ENCODE results near the gene TSPAN5.

TSPAN5 gene

DNA sequence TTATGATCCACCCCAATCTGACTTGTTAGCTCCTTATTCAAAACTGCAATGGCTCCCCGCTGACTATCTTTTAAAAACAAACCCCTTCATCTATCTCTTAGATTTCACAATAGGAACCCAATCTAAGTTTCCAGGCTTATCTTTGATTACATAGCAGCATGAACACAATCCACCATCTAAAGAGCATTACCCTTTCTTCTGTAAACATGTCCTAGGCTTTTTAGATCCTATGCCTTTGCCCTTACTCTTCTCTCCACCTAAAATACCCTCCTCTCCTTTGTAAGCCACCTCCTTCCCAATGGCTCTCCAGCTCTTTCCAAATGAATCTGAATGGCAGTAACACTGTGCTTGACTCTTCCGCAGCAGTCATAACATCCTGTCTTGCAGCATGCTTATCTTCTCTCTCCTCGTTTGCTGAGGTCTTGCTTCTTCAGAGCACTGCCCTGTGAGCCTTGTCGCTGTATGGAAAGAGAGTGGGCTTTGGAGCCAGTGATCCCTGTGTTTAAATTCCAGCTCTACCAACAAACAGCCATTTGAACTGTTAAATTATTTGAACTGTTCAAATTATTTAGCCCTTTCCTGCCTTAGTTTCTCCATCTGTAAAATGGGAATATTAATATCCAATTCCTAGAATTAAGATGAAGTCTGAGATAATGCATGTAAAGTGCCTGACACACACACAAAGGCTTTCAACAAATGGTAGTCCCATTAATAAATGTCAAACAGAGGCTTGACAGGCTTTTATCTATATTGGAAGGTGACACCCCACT lies 16.2 kb upstream of the TSPAN5 start:
- Histone ChIP-seq H3K4me3 (ENCODE audit: low read length in 2 of 2) (no peak overlapping the region), H3K9ac (ENCODE audit: low read depth in 1 of 2, low read length in 2 of 2) (no peak overlapping the region), H3K36me3 (ENCODE audit: control insufficient read depth in 2 of 2, insufficient read depth in 2 of 2, low read length in 2 of 2) (no peaks in the 10 kb centered on the region), H3K27ac (ENCODE audit: low read depth in 2 of 2, low read length in 2 of 2) (no peak overlapping the region), H3K4me1 (ENCODE audit: control insufficient read depth in 2 of 2, insufficient read depth in 2 of 2, low read length in 2 of 2) (no peaks in the 10 kb centered on the region), H3K9me3 (ENCODE audit: control insufficient read depth in 2 of 2, low read length in 2 of 2) (no peaks in the 10 kb centered on the region), H3K27me3 (ENCODE audit: control insufficient read depth in 2 of 2, insufficient read depth in 2 of 2, low read length in 2 of 2) (no peaks in the 10 kb centered on the region)

DNA sequence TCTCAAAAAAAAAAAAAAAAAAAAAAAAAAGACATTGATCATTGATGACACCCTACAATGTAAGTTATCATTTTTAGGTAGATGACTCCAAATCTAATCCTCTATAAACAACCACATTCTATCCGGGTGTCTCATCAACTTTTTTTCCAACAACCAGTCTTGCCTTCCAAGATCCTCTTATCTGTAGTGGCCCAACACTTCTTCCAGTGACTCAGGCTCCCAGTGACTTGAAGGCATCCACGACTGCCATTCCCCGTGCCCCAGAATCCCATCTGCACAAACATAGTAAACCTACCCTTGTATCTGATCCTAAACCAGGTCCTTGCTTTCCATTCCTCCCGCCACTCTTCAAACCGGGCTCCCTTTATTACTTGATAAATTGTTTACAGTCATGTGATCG lies 15.6 kb upstream of the TSPAN5 start:
- Histone ChIP-seq H3K9me3 (ENCODE audit: control insufficient read depth in 2 of 2, low read length in 2 of 2) (no peaks in the 10 kb centered on the region), H3K27me3 (ENCODE audit: control insufficient read depth in 2 of 2, insufficient read depth in 2 of 2, low read length in 2 of 2) (no peaks in the 10 kb centered on the region), H3K4me3 (ENCODE audit: low read length in 2 of 2) (no peak overlapping the region), H3K9ac (ENCODE audit: low read depth in 1 of 2, low read length in 2 of 2) (no peak overlapping the region), H3K36me3 (ENCODE audit: control insufficient read depth in 2 of 2, insufficient read depth in 2 of 2, low read length in 2 of 2) (no peaks in the 10 kb centered on the region), H3K27ac (ENCODE audit: low read depth in 2 of 2, low read length in 2 of 2) (no peak overlapping the region), H3K4me1 (ENCODE audit: control insufficient read depth in 2 of 2, insufficient read depth in 2 of 2, low read length in 2 of 2) (no peaks in the 10 kb centered on the region)

DNA sequence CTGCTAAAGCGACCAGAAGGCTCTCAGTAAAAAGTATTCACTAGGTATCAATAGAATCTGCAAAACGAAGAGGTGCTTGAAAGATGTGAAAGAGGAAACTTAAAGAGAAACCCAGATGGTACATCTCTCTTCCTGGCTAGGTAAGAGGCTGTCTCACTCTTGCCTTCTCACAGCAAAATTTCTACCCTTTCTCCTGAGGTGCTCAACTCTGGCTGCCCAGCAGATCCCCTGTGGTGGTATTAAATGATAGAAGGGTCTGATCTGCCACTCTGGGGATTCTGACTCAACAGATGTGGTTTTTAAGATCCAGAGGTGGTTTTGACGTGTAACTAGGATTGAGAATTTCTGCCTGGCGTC lies 14.9 kb upstream of the TSPAN5 start:
- H3K36me3 ChIP-seq (ENCODE audit: control insufficient read depth in 2 of 2, insufficient read depth in 2 of 2, low read length in 2 of 2), result no peaks in the 10 kb centered on the region
- H3K9me3 ChIP-seq (ENCODE audit: control insufficient read depth in 2 of 2, low read length in 2 of 2), result no peaks in the 10 kb centered on the region
- no peaks in the 10 kb centered on the region for H3K4me1 ChIP-seq (ENCODE audit: control insufficient read depth in 2 of 2, insufficient read depth in 2 of 2, low read length in 2 of 2)
- H3K9ac ChIP-seq (ENCODE audit: low read depth in 1 of 2, low read length in 2 of 2), result no peak overlapping the region
- no peak overlapping the region for H3K27ac ChIP-seq (ENCODE audit: low read depth in 2 of 2, low read length in 2 of 2)
- no peaks in the 10 kb centered on the region for H3K27me3 ChIP-seq (ENCODE audit: control insufficient read depth in 2 of 2, insufficient read depth in 2 of 2, low read length in 2 of 2)
- no peak overlapping the region for H3K4me3 ChIP-seq (ENCODE audit: low read length in 2 of 2)

DNA sequence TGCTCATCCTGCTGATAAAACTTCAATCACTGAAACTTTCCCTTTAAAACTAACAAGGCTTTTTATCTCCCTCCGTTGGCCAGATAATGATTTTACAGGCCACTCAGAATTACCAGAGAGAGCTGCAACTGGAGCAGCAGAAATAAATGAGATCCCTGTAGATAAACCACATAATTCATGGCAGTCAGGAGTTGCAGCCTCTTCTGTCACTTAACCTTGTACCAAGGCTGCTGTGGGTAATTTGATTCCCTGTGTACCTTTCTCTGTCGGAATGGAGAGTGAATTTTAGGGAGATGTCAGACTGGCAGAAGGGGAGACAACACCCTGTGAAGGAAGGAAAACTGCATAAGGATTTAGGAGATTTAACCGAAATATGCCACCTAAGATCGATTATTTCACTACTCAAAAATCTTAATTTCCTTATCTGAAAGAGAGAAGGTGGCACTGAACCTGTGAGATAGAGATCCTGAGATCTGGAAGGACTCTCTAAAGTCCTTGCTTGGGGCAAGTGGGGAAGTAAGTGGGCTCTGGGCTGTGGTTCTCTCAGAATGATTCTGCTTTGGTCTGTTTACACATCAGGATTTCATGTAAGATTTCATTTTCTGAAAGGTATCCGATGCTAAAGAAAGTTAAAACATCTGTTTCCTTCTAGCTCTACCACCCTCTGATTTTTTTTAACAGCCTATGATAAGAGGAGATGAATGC lies 14.3 kb upstream of the TSPAN5 start:
- Histone ChIP-seq H3K9ac (ENCODE audit: low read depth in 1 of 2, low read length in 2 of 2) (no peak overlapping the region), H3K4me3 (ENCODE audit: low read length in 2 of 2) (no peak overlapping the region), H3K4me1 (ENCODE audit: control insufficient read depth in 2 of 2, insufficient read depth in 2 of 2, low read length in 2 of 2) (no peaks in the 10 kb centered on the region), H3K27me3 (ENCODE audit: control insufficient read depth in 2 of 2, insufficient read depth in 2 of 2, low read length in 2 of 2) (no peaks in the 10 kb centered on the region), H3K36me3 (ENCODE audit: control insufficient read depth in 2 of 2, insufficient read depth in 2 of 2, low read length in 2 of 2) (no peaks in the 10 kb centered on the region), H3K9me3 (ENCODE audit: control insufficient read depth in 2 of 2, low read length in 2 of 2) (no peaks in the 10 kb centered on the region), H3K27ac (ENCODE audit: low read depth in 2 of 2, low read length in 2 of 2) (no peak overlapping the region)

DNA sequence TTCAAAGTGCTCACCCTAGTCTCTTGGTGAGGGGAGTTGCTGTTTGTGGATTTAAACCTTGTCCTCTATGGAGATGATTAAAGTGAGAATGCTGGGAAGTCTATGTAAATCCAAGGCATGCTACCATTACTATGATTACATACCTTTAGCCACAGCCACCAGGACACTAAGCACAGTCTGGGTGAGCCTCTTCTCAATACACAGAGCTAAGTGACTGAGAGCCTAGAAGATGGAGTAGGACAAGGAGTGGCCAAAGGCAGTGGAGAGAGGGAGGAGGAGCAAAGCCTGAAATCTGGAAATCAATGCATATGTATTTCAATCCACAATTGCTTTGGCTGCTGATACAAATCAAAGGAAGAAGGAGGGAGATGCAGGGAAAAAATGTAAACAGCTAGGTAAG lies 12.7 kb upstream of the TSPAN5 start:
- H3K27me3 ChIP-seq (ENCODE audit: control insufficient read depth in 2 of 2, insufficient read depth in 2 of 2, low read length in 2 of 2), result no peaks in the 10 kb centered on the region
- H3K36me3 ChIP-seq (ENCODE audit: control insufficient read depth in 2 of 2, insufficient read depth in 2 of 2, low read length in 2 of 2), result no peaks in the 10 kb centered on the region
- H3K27ac ChIP-seq (ENCODE audit: low read depth in 2 of 2, low read length in 2 of 2), result no peak overlapping the region
- no peak overlapping the region for H3K9ac ChIP-seq (ENCODE audit: low read depth in 1 of 2, low read length in 2 of 2)
- no peaks in the 10 kb centered on the region for H3K4me1 ChIP-seq (ENCODE audit: control insufficient read depth in 2 of 2, insufficient read depth in 2 of 2, low read length in 2 of 2)
- no peak overlapping the region for H3K4me3 ChIP-seq (ENCODE audit: low read length in 2 of 2)
- H3K9me3 ChIP-seq (ENCODE audit: control insufficient read depth in 2 of 2, low read length in 2 of 2), result no peaks in the 10 kb centered on the region

DNA sequence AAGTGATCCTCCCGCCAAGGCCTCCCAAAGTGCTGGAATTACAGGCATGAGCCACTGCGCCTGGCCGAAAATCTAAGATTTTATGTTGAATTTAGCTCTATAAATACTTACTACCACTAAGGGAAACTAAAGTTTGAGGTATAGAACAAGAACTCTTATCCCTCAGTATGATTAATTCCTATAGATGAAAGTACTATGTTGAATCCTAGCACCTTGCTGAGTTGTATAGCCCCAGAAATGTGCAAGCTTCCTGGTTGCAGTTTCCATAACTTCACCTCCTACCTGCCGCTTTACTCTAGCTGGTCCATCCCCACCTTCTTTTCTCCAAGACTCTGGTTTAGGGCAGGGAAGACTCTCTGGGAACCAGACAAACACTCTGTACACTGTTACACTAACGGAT lies 11.8 kb upstream of the TSPAN5 start:
- Histone ChIP-seq H3K27me3 (ENCODE audit: control insufficient read depth in 2 of 2, insufficient read depth in 2 of 2, low read length in 2 of 2) (no peaks in the 10 kb centered on the region), H3K27ac (ENCODE audit: low read depth in 2 of 2, low read length in 2 of 2) (no peak overlapping the region), H3K4me1 (ENCODE audit: control insufficient read depth in 2 of 2, insufficient read depth in 2 of 2, low read length in 2 of 2) (no peaks in the 10 kb centered on the region), H3K4me3 (ENCODE audit: low read length in 2 of 2) (no peak overlapping the region), H3K9me3 (ENCODE audit: control insufficient read depth in 2 of 2, low read length in 2 of 2) (no peaks in the 10 kb centered on the region), H3K36me3 (ENCODE audit: control insufficient read depth in 2 of 2, insufficient read depth in 2 of 2, low read length in 2 of 2) (no peaks in the 10 kb centered on the region), H3K9ac (ENCODE audit: low read depth in 1 of 2, low read length in 2 of 2) (no peak overlapping the region)

DNA sequence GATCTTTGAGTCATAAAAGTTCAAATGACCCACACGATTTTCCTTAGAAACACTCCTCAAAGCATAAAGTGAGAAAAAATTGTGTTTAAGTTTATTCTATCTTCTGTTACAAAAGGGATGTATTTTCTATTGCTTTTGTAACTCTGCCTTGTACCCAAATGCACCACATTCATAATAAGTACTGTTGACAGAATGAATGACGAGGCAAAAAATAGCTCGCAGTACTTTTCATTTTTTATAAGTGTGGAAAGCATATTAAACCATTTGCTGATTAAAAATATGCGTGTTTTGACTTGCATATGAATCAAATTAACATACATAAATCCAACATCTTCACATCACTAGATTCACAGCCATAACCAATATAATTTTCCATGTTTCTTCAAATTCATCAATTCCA lies 11.2 kb upstream of the TSPAN5 start:
- no peak overlapping the region for H3K4me3 ChIP-seq (ENCODE audit: low read length in 2 of 2)
- H3K9ac ChIP-seq (ENCODE audit: low read depth in 1 of 2, low read length in 2 of 2), result no peak overlapping the region
- no peaks in the 10 kb centered on the region for H3K9me3 ChIP-seq (ENCODE audit: control insufficient read depth in 2 of 2, low read length in 2 of 2)
- H3K36me3 ChIP-seq (ENCODE audit: control insufficient read depth in 2 of 2, insufficient read depth in 2 of 2, low read length in 2 of 2), result no peaks in the 10 kb centered on the region
- H3K27me3 ChIP-seq (ENCODE audit: control insufficient read depth in 2 of 2, insufficient read depth in 2 of 2, low read length in 2 of 2), result no peaks in the 10 kb centered on the region
- H3K27ac ChIP-seq (ENCODE audit: low read depth in 2 of 2, low read length in 2 of 2), result no peak overlapping the region
- H3K4me1 ChIP-seq (ENCODE audit: control insufficient read depth in 2 of 2, insufficient read depth in 2 of 2, low read length in 2 of 2), result no peaks in the 10 kb centered on the region

DNA sequence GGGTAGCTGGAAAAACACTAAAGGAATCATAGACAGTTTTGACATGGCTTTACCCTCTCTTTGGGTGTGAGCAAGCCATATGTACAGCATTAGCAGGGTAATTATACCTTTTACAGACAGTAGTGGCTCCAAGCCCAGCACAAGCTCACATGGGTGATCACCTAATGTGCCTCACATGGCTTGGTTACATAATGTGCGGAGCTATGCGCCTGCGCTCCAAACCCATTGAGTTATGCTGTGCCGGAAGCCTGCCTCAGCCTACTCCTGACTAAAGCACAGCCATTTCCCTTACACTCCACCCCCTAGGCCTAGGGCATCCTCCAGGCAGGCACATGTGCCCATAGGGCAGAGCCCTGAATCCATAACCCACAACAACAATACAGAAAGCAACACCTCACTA lies 6.5 kb upstream of the TSPAN5 start:
- Histone ChIP-seq H3K27me3 (ENCODE audit: control insufficient read depth in 2 of 2, insufficient read depth in 2 of 2, low read length in 2 of 2) (no peaks in the 10 kb centered on the region), H3K4me3 (ENCODE audit: low read length in 2 of 2) (no peak overlapping the region), H3K9me3 (ENCODE audit: control insufficient read depth in 2 of 2, low read length in 2 of 2) (no peaks in the 10 kb centered on the region), H3K9ac (ENCODE audit: low read depth in 1 of 2, low read length in 2 of 2) (no peak overlapping the region), H3K4me1 (ENCODE audit: control insufficient read depth in 2 of 2, insufficient read depth in 2 of 2, low read length in 2 of 2) (peaks cover 1 to 5% of the 10 kb centered on the region in 2 donors), H3K36me3 (ENCODE audit: control insufficient read depth in 2 of 2, insufficient read depth in 2 of 2, low read length in 2 of 2) (no peaks in the 10 kb centered on the region), H3K27ac (ENCODE audit: low read depth in 2 of 2, low read length in 2 of 2) (no peak overlapping the region)

DNA sequence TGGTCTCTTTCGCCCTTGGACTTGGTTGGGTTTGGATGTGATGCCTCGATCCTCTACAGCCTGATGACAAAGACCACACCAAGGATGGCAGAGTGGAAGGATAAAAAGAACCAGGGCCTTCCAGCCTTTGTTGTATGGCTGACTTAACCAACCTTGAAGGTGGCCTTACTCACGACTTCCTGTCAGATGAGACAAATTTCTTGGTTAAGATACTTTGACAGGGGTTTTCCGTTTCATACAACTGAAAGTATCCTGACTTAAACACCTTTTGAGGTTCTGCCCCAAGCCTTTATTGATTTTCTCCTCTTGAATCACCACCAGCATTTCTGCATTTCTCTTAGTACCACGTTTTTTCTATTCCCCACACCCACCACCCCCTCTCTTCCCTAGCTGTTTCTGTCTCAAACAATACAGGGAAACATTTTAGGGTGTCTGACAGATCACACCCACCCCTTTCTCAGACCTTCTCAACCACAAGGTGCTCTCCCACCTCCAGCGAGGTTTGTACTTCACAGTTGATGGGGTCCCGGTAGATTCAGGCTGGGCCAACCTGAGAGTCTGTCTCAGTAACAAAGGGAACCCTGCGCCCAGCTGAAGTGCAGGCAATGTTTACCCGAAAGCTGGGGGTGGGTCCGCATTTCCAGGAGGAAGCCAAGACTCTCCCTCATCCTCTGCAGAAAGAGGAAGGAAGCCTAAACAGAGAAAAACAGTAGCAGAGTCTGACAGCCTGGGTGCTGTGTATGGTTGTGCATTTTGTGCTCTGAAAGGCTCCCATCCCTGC lies 5.0 kb upstream of the TSPAN5 start:
- Histone ChIP-seq H3K36me3 (ENCODE audit: control insufficient read depth in 2 of 2, insufficient read depth in 2 of 2, low read length in 2 of 2) (no peaks in the 10 kb centered on the region), H3K9me3 (ENCODE audit: control insufficient read depth in 2 of 2, low read length in 2 of 2) (no peaks in the 10 kb centered on the region), H3K27ac (ENCODE audit: low read depth in 2 of 2, low read length in 2 of 2) (peak overlapping the region; percentile 45 to 56), H3K4me3 (ENCODE audit: low read length in 2 of 2) (peak overlapping the region in 1 of 2 donors; percentile 1), H3K27me3 (ENCODE audit: control insufficient read depth in 2 of 2, insufficient read depth in 2 of 2, low read length in 2 of 2) (no peaks in the 10 kb centered on the region), H3K4me1 (ENCODE audit: control insufficient read depth in 2 of 2, insufficient read depth in 2 of 2, low read length in 2 of 2) (peaks cover 5 to 9% of the 10 kb centered on the region in 2 donors), H3K9ac (ENCODE audit: low read depth in 1 of 2, low read length in 2 of 2) (no peak overlapping the region)

DNA sequence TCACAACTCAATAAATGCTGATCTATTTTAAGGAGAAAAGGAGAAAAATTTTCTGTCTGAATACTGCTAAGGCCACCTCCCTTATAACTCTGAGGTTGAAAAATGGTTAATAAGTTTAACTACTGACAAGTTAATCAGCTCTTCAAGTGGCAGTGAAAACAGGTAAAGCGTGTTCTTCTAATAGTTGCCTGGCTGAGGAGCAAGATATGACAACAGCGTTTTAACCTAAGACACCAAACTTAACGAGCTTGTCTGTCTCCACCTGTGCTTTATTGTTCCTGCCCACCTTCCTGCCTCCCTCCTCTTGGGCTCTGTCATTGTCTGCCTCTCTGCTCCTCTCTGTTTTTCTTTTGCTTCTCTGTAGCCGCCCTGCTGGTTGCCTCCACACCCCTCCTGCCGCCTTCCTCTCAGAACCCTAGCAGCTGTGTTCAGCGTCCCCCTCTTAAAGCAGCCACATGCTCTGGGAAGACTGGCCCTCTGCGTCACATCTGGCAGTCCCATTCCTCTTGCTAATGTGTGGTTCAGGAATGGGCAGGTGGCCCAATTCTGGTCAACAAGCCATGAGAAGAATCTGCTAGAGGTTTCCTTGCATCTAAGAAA lies 4.3 kb upstream of the TSPAN5 start:
- Histone ChIP-seq H3K27ac (ENCODE audit: low read depth in 2 of 2, low read length in 2 of 2) (peak overlapping the region; percentile 43 to 45), H3K27me3 (ENCODE audit: control insufficient read depth in 2 of 2, insufficient read depth in 2 of 2, low read length in 2 of 2) (no peaks in the 10 kb centered on the region), H3K4me1 (ENCODE audit: control insufficient read depth in 2 of 2, insufficient read depth in 2 of 2, low read length in 2 of 2) (peaks cover 5 to 13% of the 10 kb centered on the region in 2 donors), H3K4me3 (ENCODE audit: low read length in 2 of 2) (peak overlapping the region in 1 of 2 donors; percentile 1), H3K9me3 (ENCODE audit: control insufficient read depth in 2 of 2, low read length in 2 of 2) (no peaks in the 10 kb centered on the region), H3K36me3 (ENCODE audit: control insufficient read depth in 2 of 2, insufficient read depth in 2 of 2, low read length in 2 of 2) (no peaks in the 10 kb centered on the region), H3K9ac (ENCODE audit: low read depth in 1 of 2, low read length in 2 of 2) (no peak overlapping the region)
